Kidney (tissue), 14 donors: ENCODE data around the gene CNFN. TPM values are rescaled to one million over a fixed set of nuclear protein-coding genes. Genes with fewer than 3 reads are reported as not detected.
A peak's percentile ranks its signal among the peaks of the same experiment; 100 is the strongest.

Experiments used
- DNase-seq, 5 donors: peaks; one replicate each; pipeline ENCODE4 v3.0.0-alpha.2; 2013 to 2020
- FAIRE-seq: peaks from 2 replicates; lab custom pipeline; 2012; peaks lifted over from hg19 to GRCh38; lab: Jason Lieb, UNC
- H3K27ac ChIP-seq, 2 donors: one replicate each; pipeline ENCODE4 v1.7.0; 2013; ENCODE audit warnings: low read depth in 2 of 2, low read length in 2 of 2, inconsistent platforms in 1 of 2
- H3K27me3 ChIP-seq: one replicate; pipeline ENCODE4 v1.7.1; 2013; ENCODE audit warnings: low read length, inconsistent platforms; ENCODE audit not compliant: control insufficient read depth, insufficient read depth
- H3K36me3 ChIP-seq, 3 donors: one replicate each; pipeline versions ENCODE4 v1.7.0 to v1.7.1; 2013; ENCODE audit warnings: low read length in 3 of 3, control low read depth in 1 of 3, inconsistent platforms in 1 of 3; ENCODE audit not compliant: insufficient read depth in 3 of 3, control insufficient read depth in 2 of 3
- H3K4me1 ChIP-seq, 3 donors: one replicate each; pipeline versions ENCODE4 v1.7.0 to v1.7.1; 2013; ENCODE audit warnings: low read length in 3 of 3, inconsistent platforms in 1 of 3, low read depth in 1 of 3; ENCODE audit not compliant: control insufficient read depth in 2 of 3, insufficient read depth in 2 of 3
- H3K4me3 ChIP-seq, 3 donors: one replicate each; pipeline versions ENCODE4 v1.7.0 to v1.8.1; 2013; ENCODE audit warnings: low read length in 3 of 3, control low read depth in 1 of 3, inconsistent platforms in 1 of 3
- H3K9ac ChIP-seq, 3 donors: one replicate each; pipeline versions ENCODE4 v1.7.0 to v1.7.1; 2013; ENCODE audit warnings: low read length in 3 of 3, control low read depth in 1 of 3, inconsistent platforms in 1 of 3
- H3K9me3 ChIP-seq, 3 donors: one replicate each; pipeline versions ENCODE4 v1.7.0 to v1.7.1; 2013; ENCODE audit warnings: low read length in 3 of 3, control low read depth in 1 of 3, inconsistent platforms in 1 of 3; ENCODE audit not compliant: control insufficient read depth in 2 of 3, insufficient read depth in 1 of 3
- intact Hi-C: fragments of 100-400 bp; cut with DNase I; formaldehyde crosslinking; loops from one replicate; pipeline ENCODE4 v1.11.1; 2022
- polyA plus RNA-seq: library from polyadenylated mRNA; stranded (reverse); fragments of 350-450 nt; fragmentation: Illumina TruSeq; extraction: RNeasy Lipid Tissue Mini Kit (QIAGEN cat#74804); gene quantifications from one replicate; pipeline ENCODE4 v1.2.3, GENCODE V29; 2014; ENCODE audit warnings: low read depth, low replicate concordance; ENCODE audit not compliant: insufficient read depth
- total RNA-seq: library from RNA; stranded (reverse); fragmentation: NEBNext Ultra II Directional; extraction: Animal tissue kit (Norgen Biotek cat#: 25700); gene quantifications from one replicate; pipeline ENCODE4 v1.2.1, GENCODE V29; 2021
- TF ChIP-seq, protein P1 (sequence below): IDR thresholded peaks from 3 replicates; pipeline ENCODE4 v1.5.1; 2012; ENCODE audit warnings: mild to moderate bottlenecking, moderate library complexity, borderline replicate concordance; ENCODE audit not compliant: insufficient read depth; ENCODE audit errors: extremely low read depth
- donor health status: control.
- donor health status: control.
- donor health status: control.
- donor health status: control.
- donor health status: control.
- donor health status: DM: yes; HTN: yes; CAD: no.
- donor health status: Normal renal cell carcinoma (clear cell type).

CNFN gene
- total and polyA plus RNA-seq, 2 donors from 2014 or later, result 2.2 to 4.9 TPM

GRCh38 chr19:42360787-42361544, 29.1 kb downstream of the CNFN start:
- no peak overlapping the region for H3K9ac ChIP-seq
- no peaks in the 10 kb centered on the region for H3K27me3 ChIP-seq
- intact Hi-C loops, result no loop called here
- H3K9me3 ChIP-seq, result peaks cover 0 to 11% (median 0%) of the 10 kb centered on the region in 3 donors
- TF ChIP-seq, protein P1, sequence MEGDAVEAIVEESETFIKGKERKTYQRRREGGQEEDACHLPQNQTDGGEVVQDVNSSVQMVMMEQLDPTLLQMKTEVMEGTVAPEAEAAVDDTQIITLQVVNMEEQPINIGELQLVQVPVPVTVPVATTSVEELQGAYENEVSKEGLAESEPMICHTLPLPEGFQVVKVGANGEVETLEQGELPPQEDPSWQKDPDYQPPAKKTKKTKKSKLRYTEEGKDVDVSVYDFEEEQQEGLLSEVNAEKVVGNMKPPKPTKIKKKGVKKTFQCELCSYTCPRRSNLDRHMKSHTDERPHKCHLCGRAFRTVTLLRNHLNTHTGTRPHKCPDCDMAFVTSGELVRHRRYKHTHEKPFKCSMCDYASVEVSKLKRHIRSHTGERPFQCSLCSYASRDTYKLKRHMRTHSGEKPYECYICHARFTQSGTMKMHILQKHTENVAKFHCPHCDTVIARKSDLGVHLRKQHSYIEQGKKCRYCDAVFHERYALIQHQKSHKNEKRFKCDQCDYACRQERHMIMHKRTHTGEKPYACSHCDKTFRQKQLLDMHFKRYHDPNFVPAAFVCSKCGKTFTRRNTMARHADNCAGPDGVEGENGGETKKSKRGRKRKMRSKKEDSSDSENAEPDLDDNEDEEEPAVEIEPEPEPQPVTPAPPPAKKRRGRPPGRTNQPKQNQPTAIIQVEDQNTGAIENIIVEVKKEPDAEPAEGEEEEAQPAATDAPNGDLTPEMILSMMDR, result no peak
- H3K4me3 ChIP-seq, result no peak overlapping the region
- no peaks in the 10 kb centered on the region for H3K4me1 ChIP-seq
- no peak for FAIRE-seq
- peaks cover 5 to 22% (median 7%) of the 10 kb centered on the region in 3 donors for H3K36me3 ChIP-seq
- H3K27ac ChIP-seq, result no peak overlapping the region
- DNase-seq, result peak in 1 of 5 donors; percentile 19

GRCh38 chr19:42357290-42357689, 32.8 kb downstream of the CNFN start:
- H3K4me1 ChIP-seq, result no peaks in the 10 kb centered on the region
- no peaks in the 10 kb centered on the region for H3K9me3 ChIP-seq
- no peak overlapping the region for H3K27ac ChIP-seq
- FAIRE-seq, result no peak
- H3K27me3 ChIP-seq, result no peaks in the 10 kb centered on the region
- DNase-seq, result no peak
- no peak overlapping the region for H3K9ac ChIP-seq
- no peak overlapping the region for H3K4me3 ChIP-seq
- peaks cover 0 to 19% (median 2%) of the 10 kb centered on the region in 3 donors for H3K36me3 ChIP-seq
- TF ChIP-seq, protein P1, result no peak
- intact Hi-C loops, result no loop called here

GRCh38 chr19:42356686-42357085, 33.4 kb downstream of the CNFN start:
- Histone ChIP-seq H3K9ac (no peak overlapping the region), H3K36me3 (peaks cover 0 to 23% (median 2%) of the 10 kb centered on the region in 3 donors), H3K4me1 (no peaks in the 10 kb centered on the region), H3K27me3 (no peaks in the 10 kb centered on the region), H3K4me3 (no peak overlapping the region), H3K9me3 (no peaks in the 10 kb centered on the region), H3K27ac (no peak overlapping the region)
- DNase-seq (no peak), FAIRE-seq (no peak)
- TF ChIP-seq, protein P1, result no peak
- intact Hi-C loops, result no loop called here
